K562 (cell line): ENCODE measurements around the gene MARCHF3. TPM values are rescaled to one million over a fixed set of nuclear protein-coding genes. Genes with fewer than 3 reads are reported as not detected.
A peak's percentile ranks its signal among the peaks of the same experiment; 100 is the strongest.

Experiments
- ATAC-seq: fragments of 200-7000 bp; cut with Tn5 transposase; 3 replicates; pipeline ENCODE4 v1.9.1; 2020; ENCODE audit warnings: moderate library complexity
- BruUV-seq: library from RNA; stranded (reverse); fragments of 400-500 nt; replicated peaks from 2 replicates; lab custom pipeline; 2021; lab: Mats Ljungman, UMichigan
- CTCF ChIA-PET: fragments of 300-600 bp; formaldehyde crosslinking; extraction: SDS; loops from one replicate; lab custom pipeline; 2021; ENCODE audit warnings: low intra/inter-chr PET ratio; lab: Yijun Ruan, JAX
- POLR2A ChIA-PET: fragments of 300-600, 350-650 bp; sonication (Branson Sonifier 250); formaldehyde crosslinking; extraction: SDS; loops from one replicate; lab custom pipeline; 2021; ENCODE audit warnings: antibody characterized with exemption, inconsistent platforms; lab: Yijun Ruan, JAX
- DNase-seq, 4 experiments: peaks; one replicate each; pipeline versions ENCODE4 v3.0.0 to v3.0.0-alpha.2; 2011 to 2018; ENCODE audit warnings: low spot score in 3 of 4, mixed read lengths in 3 of 4; ENCODE audit errors: extremely low read depth in 1 of 4
- FAIRE-seq: peaks from 2 replicates; lab custom pipeline; 2011; peaks lifted over from hg19 to GRCh38; lab: Jason Lieb, UNC
- H2AFZ ChIP-seq: 2 replicates; pipeline ENCODE4 v1.6.0; 2011; ENCODE audit warnings: low read depth, low read length, control low read depth, inconsistent platforms
- H3K27ac ChIP-seq: fragments of 200-600 bp; 3 replicates; pipeline ENCODE4 v1.8.0; 2011; ENCODE audit warnings: low read depth, mild to moderate bottlenecking, control low read depth, inconsistent platforms, low read length, moderate library complexity, mixed read lengths; ENCODE audit errors: extremely low read depth
- H3K27me3 ChIP-seq, 2 experiments: fragments of 300-600 bp in 1 of 2; 2 replicates in 1 of 2; 3 replicates in 1 of 2; pipeline versions ENCODE4 v1.6.0 to v1.8.0; 2011; ENCODE audit warnings: inconsistent platforms in 2 of 2, low read length in 2 of 2, mild to moderate bottlenecking in 1 of 2, mixed read lengths in 1 of 2, moderate library complexity in 1 of 2; ENCODE audit not compliant: control insufficient read depth in 2 of 2, insufficient read depth in 2 of 2
- H3K36me3 ChIP-seq: fragments of 300-600 bp; 3 replicates; pipeline ENCODE4 v1.8.0; 2011; ENCODE audit warnings: mild to moderate bottlenecking, low read length, inconsistent platforms; ENCODE audit not compliant: control insufficient read depth, insufficient read depth
- H3K4me1 ChIP-seq, 2 experiments: fragments of 200-600 bp in 1 of 2; replicated peaks in 1 of 2; 2 replicates in 1 of 2; 3 replicates in 1 of 2; pipeline versions ENCODE4 v1.5.1 to v1.8.0; 2011; ENCODE audit warnings: inconsistent platforms in 2 of 2, low read length in 2 of 2, mild to moderate bottlenecking in 1 of 2, mixed read lengths in 1 of 2, moderate library complexity in 1 of 2; ENCODE audit not compliant: control insufficient read depth in 2 of 2, insufficient read depth in 2 of 2
- H3K4me2 ChIP-seq: 2 replicates; pipeline ENCODE4 v1.6.1; 2011; ENCODE audit warnings: low read length, control low read depth, inconsistent platforms, mixed read lengths; ENCODE audit not compliant: insufficient read depth
- H3K4me3 ChIP-seq: fragments of 200-600 bp; sonication (generic), shearing (Covaris generic); 2 replicates; pipeline ENCODE4 v1.5.1; 2016; ENCODE audit warnings: control low read depth, inconsistent platforms
- H3K79me2 ChIP-seq: fragments of 200-600 bp; 3 replicates; pipeline ENCODE4 v1.8.0; 2011; ENCODE audit warnings: low read length, inconsistent platforms; ENCODE audit not compliant: control insufficient read depth, insufficient read depth
- H3K9ac ChIP-seq, 2 experiments: 2 replicates each; pipeline versions ENCODE4 v1.6.0 to v1.6.1; 2011; ENCODE audit warnings: low read depth in 2 of 2, low read length in 2 of 2, control low read depth in 1 of 2, inconsistent platforms in 1 of 2, mild to moderate bottlenecking in 1 of 2, mixed read lengths in 1 of 2; ENCODE audit not compliant: insufficient read depth in 1 of 2
- H3K9me1 ChIP-seq: one replicate; pipeline ENCODE4 v1.6.0; 2011; ENCODE audit warnings: inconsistent platforms, mild to moderate bottlenecking, low read length, moderate library complexity; ENCODE audit not compliant: control insufficient read depth, insufficient read depth
- H3K9me3 ChIP-seq: replicated peaks from 2 replicates; pipeline ENCODE4 v1.5.1; 2011; ENCODE audit warnings: low read depth, low read length, inconsistent platforms; ENCODE audit not compliant: control insufficient read depth, insufficient read depth
- H4K20me1 ChIP-seq: replicated peaks from 2 replicates; pipeline ENCODE4 v1.6.1; 2011; ENCODE audit warnings: low read length, inconsistent platforms, mixed read lengths; ENCODE audit not compliant: control insufficient read depth, insufficient read depth
- BRF1 ChIP-seq: IDR thresholded peaks from 3 replicates; pipeline ENCODE4 v1.6.1; 2011; ENCODE audit warnings: borderline replicate concordance, mild to moderate bottlenecking; ENCODE audit not compliant: insufficient read length; ENCODE audit errors: extremely low read depth
- EGR1 ChIP-seq: fragments of 450-650 bp; conservative IDR thresholded peaks from 2 replicates; pipeline ENCODE4 v1.6.1; 2017; ENCODE audit warnings: mild to moderate bottlenecking
- ELF2 ChIP-seq: fragments of 250-450 bp; sonication (Bioruptor Pico); IDR thresholded peaks from 2 replicates; pipeline ENCODE4 v1.5.0; 2021; ENCODE audit warnings: mild to moderate bottlenecking
- FOXK2 ChIP-seq, 2 experiments: fragments of 450-650 bp; IDR thresholded peaks in 1 of 2; conservative IDR thresholded peaks in 1 of 2; 2 replicates each; pipeline ENCODE4 v1.6.1; 2016; ENCODE audit warnings: low read depth in 2 of 2, mild to moderate bottlenecking in 1 of 2
- NCOA4 ChIP-seq: fragments of 450-650 bp; IDR thresholded peaks from 2 replicates; pipeline ENCODE4 v1.6.1; 2018; ENCODE audit warnings: mild to moderate bottlenecking; ENCODE audit not compliant: partially characterized antibody
- NFIC ChIP-seq: fragments of 450-650 bp; IDR thresholded peaks from 2 replicates; pipeline ENCODE4 v1.6.1; 2017; ENCODE audit warnings: mild to moderate bottlenecking, inconsistent platforms
- NFRKB ChIP-seq: fragments of 450-650 bp; IDR thresholded peaks from 2 replicates; pipeline ENCODE4 v1.6.1; 2016; ENCODE audit warnings: low read depth
- PHB2 ChIP-seq: fragments of 450-650 bp; IDR thresholded peaks from 2 replicates; pipeline ENCODE4 v1.6.1; 2017; ENCODE audit warnings: low read depth
- SNIP1 ChIP-seq: fragments of 450-650 bp; IDR thresholded peaks from 2 replicates; pipeline ENCODE4 v1.7.1; 2017; ENCODE audit warnings: low read depth, mild to moderate bottlenecking
- SRF ChIP-seq, 2 experiments: fragments of 250-450, 450-650 bp in 1 of 2; sonication (Bioruptor Pico) in 1 of 2; sonication (generic) in 1 of 2; formaldehyde crosslinking; IDR thresholded peaks; 2 replicates each; pipeline versions ENCODE4 v1.5.0 to v1.5.1; 2020 to 2022; ENCODE audit warnings: mild to moderate bottlenecking in 1 of 2, missing genetic modification reagents in 1 of 2
- SRSF7 ChIP-seq: fragments of 200-400 bp; formaldehyde crosslinking; optimal IDR thresholded peaks from 2 replicates; pipeline ENCODE3; 2017; ENCODE audit warnings: mild to moderate bottlenecking, low read depth, low read length
- TEAD1 ChIP-seq, 2 experiments: fragments of 450-650 bp in 1 of 2; sonication (generic) in 1 of 2; formaldehyde crosslinking; IDR thresholded peaks; 2 replicates each; pipeline versions ENCODE4 v1.4.0 to v1.8.0; 2020 to 2022; ENCODE audit warnings: mild to moderate bottlenecking in 2 of 2, missing genetic modification reagents in 1 of 2
- ZNF586 ChIP-seq: fragments of 450-650 bp; formaldehyde crosslinking; conservative IDR thresholded peaks from 2 replicates; pipeline ENCODE4 v1.4.0; 2020; ENCODE audit warnings: mild to moderate bottlenecking, moderate library complexity
- ZNF589 ChIP-seq: fragments of 200-800 bp; sonication (Bioruptor generic); IDR thresholded peaks from 2 replicates; pipeline ENCODE4 v1.6.1; 2016; ENCODE audit warnings: low read depth, missing genetic modification characterization, missing compliant biosample characterization
- ZNF592 ChIP-seq: fragments of 450-650 bp; IDR thresholded peaks from 2 replicates; pipeline ENCODE4 v1.6.1; 2017; ENCODE audit warnings: antibody characterized with exemption, mild to moderate bottlenecking
- WGBS: fragments of 100-300 bp; shearing (Covaris generic); methylation state at CpG from one replicate; pipeline ENCODE4 v1.1.6; 2016; ENCODE audit warnings: low coverage, mixed read lengths; ENCODE audit not compliant: insufficient coverage; ENCODE audit errors: missing lambda C conversion rate; 5-methylcytosine and 5-hydroxymethylcytosine counted together
- in situ Hi-C: fragments of 300-500 bp; cut with MboI; formaldehyde crosslinking; loops from 4 replicates; pipeline ENCODE4 v1.15.0; 2018; ENCODE audit warnings: inconsistent platforms, mixed read lengths
- intact Hi-C: fragments of 100-400 bp; cut with micrococcal nuclease; formaldehyde crosslinking; loops from 2 replicates; pipeline ENCODE4 v1.14.2; 2022
- polyA plus RNA-seq, 8 experiments: library from polyadenylated mRNA; depleted of rRNA in 4 of 8; stranded (reverse) in 5 of 8; unstranded in 3 of 8; fragments of >200 nt; fragmentation: Nextera tagmentation in 2 of 8; fragmentation: Illumina TruSeq in 1 of 8; extraction: Ambion mirVana in 2 of 8; extraction: Trizol in 1 of 8; gene quantifications; 2 replicates each; pipeline versions ENCODE4 v1.2.1 to v1.2.3, GENCODE V29; 2011 to 2014; ENCODE audit warnings: inconsistent platforms in 1 of 8, missing spikeins in 1 of 8
- total RNA-seq, 7 experiments: library from RNA; depleted of rRNA in 6 of 7; stranded (reverse); fragments of >200 nt in 6 of 7; fragmentation: Illumina TruSeq in 2 of 7; extraction: Trizol in 2 of 7; gene quantifications; 2 replicates each; pipeline versions ENCODE4 v1.2.1 to v1.2.3, GENCODE V29; 2011 to 2021; ENCODE audit warnings: low replicate concordance in 1 of 7

MARCHF3 gene
- total and polyA plus RNA-seq, 9 of the 15 experiments (the other 6 are each of a cell fraction or from before 2014, with no cell fraction given) = 5.6 to 37.4 (median 16.5) TPM

GRCh38 chr5:127031147-127031862 is 947 bp upstream of the MARCHF3 start:
- intact Hi-C loops (loop anchor here (5.0 kb wide), 3 partner anchors 149 to 354 kb away; no protein-coding TSS in a partner anchor), in situ Hi-C loops (no loop called here)
- peak overlapping the region; percentile 78 for H3K4me2 ChIP-seq
- H2AFZ ChIP-seq = peak overlapping the region; percentile 90
- peaks cover 53% of the 10 kb centered on the region for H3K79me2 ChIP-seq
- peaks cover 7% of the 10 kb centered on the region; the same call in 1 of the 2 replicates for H4K20me1 ChIP-seq
- no peaks in the 10 kb centered on the region for H3K36me3 ChIP-seq
- peak overlapping the region; percentile 89 for H3K4me3 ChIP-seq
- ChIA-PET CTCF (no interaction called here), POLR2A (interaction anchor here (0.8 to 2.2 kb wide), 9 partner anchors 10 to 166 kb away, joined by 3 to 11 read pairs (median 4); no protein-coding TSS in a partner anchor)
- DNase-seq (peak in 2 of 4 experiments; percentile 39 to 40), FAIRE-seq (no peak), ATAC-seq (peak; percentile 14)
- peak overlapping the region; percentile 89 to 99 for H3K9ac ChIP-seq
- no peaks in the 10 kb centered on the region for H3K9me3 ChIP-seq
- H3K27ac ChIP-seq = peak overlapping the region; percentile 89
- peaks cover 24 to 26% of the 10 kb centered on the region in 2 experiments for H3K4me1 ChIP-seq
- no peaks in the 10 kb centered on the region for H3K27me3 ChIP-seq
- H3K9me1 ChIP-seq = no peaks in the 10 kb centered on the region
- no TSS peak for BruUV-seq
- WGBS = 35% methylated on average over 44 of the region's 45 CpGs
- no peak for TF ChIP-seq BRF1
- TF ChIP-seq EGR1 = no peak
- no peak for TF ChIP-seq PHB2
- TF ChIP-seq ELF2 (CRISPR knock-in tag) = no peak
- TF ChIP-seq NFIC = no peak
- 0 out of 4 replicates have a peak, but pooled peaks of 1 of the 2 experiments have one; percentile 19 for TF ChIP-seq FOXK2 (conservative IDR thresholded peaks at IDR 0.05 in 1 of 2, IDR thresholded peaks at IDR 0.05 in 1 of 2; ENCODE audit: low read depth in 2 of 2)
- 0 out of 2 replicates have a peak, but pooled peaks have one; percentile 26 for TF ChIP-seq ZNF592
- peak; percentile 3 to 75; a peak in 1 of 4 replicates for TF ChIP-seq TEAD1 (CRISPR knock-in tag; IDR thresholded peaks at IDR 0.05)
- TF ChIP-seq NCOA4 = no peak
- no peak for TF ChIP-seq SNIP1
- no peak for TF ChIP-seq ZNF589
- TF ChIP-seq ZNF586 (CRISPR knock-in tag) = no peak
- TF ChIP-seq SRF (CRISPR knock-in tag; IDR thresholded peaks at IDR 0.05) = no peak
- TF ChIP-seq NFRKB = 0 out of 2 replicates have a peak, but pooled peaks have one; percentile 10
- no peak for TF ChIP-seq SRSF7
